Mononuclear cell (primary cell): Measurements from ENCODE around the gene ATP8B4. TPM values are rescaled to one million over a fixed set of nuclear protein-coding genes. Genes with fewer than 3 reads are reported as not detected.

ENCODE experiments used
- H3K27me3 ChIP-seq: 2 replicates; pipeline ENCODE4 v1.6.0; 2011; ENCODE audit warnings: low read length, control low read depth; ENCODE audit not compliant: insufficient read depth
- H3K4me1 ChIP-seq: 2 replicates; pipeline ENCODE4 v1.5.1; 2011; ENCODE audit warnings: mild to moderate bottlenecking, low read length, control low read depth; ENCODE audit not compliant: insufficient read depth
- H3K4me3 ChIP-seq: 2 replicates; pipeline ENCODE4 v1.5.1; 2011; ENCODE audit warnings: mild to moderate bottlenecking, low read length, moderate library complexity
- H3K9me3 ChIP-seq: 2 replicates; pipeline ENCODE4 v1.5.1; 2011; ENCODE audit warnings: low read depth, mild to moderate bottlenecking, control low read depth, low read length
- total RNA-seq: library from RNA; depleted of rRNA; stranded (reverse); fragments of >200 nt; gene quantifications from one replicate; pipeline ENCODE4 v1.2.3, GENCODE V29; 2012

ATP8B4 gene
- total RNA-seq, 1 donor: 8.2 TPM

DNA sequence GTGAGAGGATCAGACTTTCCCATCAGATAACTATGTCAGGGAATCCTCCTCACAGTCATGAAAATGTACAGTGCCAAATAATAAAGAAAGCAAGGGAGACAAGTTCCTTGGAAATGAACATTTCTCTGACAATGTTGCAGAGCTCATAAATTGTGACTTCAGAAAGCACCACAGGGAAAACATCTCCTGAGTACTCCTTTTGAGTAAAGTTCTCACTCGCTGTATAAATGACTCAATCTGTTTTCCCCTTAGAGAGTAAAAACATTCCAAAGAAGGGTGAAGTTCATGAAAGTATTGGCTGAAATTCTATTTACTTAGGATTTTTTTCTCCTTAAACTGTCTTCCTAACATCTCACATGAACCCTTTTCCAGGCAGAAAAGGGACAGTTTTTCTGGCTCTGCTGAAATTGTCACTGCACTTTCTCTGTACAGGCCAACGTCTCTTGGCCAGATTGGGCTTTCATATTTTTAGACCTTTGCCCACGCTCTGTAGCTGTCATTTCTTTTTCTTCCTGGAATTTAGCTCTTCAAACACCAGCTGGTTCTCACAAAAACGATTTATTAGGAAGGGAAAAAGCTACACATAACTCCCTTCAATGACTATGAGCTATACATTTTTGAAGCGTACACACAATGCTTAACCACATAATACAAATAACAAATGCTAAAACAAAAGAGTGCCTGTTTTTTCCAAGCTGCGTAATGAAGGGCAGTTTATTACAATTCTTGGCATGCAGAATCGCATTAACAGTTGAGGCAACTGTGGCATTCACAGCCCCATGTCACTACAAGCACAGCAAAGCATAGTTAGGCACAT lies 216.1 kb downstream of the ATP8B4 start:
- Histone ChIP-seq H3K9me3 (no peaks in the 10 kb centered on the region), H3K4me1 (no peaks in the 10 kb centered on the region), H3K27me3 (no peaks in the 10 kb centered on the region), H3K4me3 (no peak overlapping the region)

- H3K27me3 ChIP-seq: no peaks in the 10 kb centered on the region
- no peaks in the 10 kb centered on the region for H3K4me1 ChIP-seq
- no peak overlapping the region for H3K4me3 ChIP-seq
- no peaks in the 10 kb centered on the region for H3K9me3 ChIP-seq
Measured at GRCh38 chr15:49901996-49902684, 216.9 kb downstream of the ATP8B4 start.

GRCh38 chr15:49901321-49901720 lies 217.7 kb downstream of the ATP8B4 start:
- Histone ChIP-seq H3K27me3 (no peaks in the 10 kb centered on the region), H3K9me3 (no peaks in the 10 kb centered on the region), H3K4me3 (no peak overlapping the region)

GRCh38 chr15:49900903-49901235 lies 218.2 kb downstream of the ATP8B4 start:
- no peaks in the 10 kb centered on the region for H3K9me3 ChIP-seq

More at GRCh38 chr15:49901321-49901720, 217.7 kb downstream of the ATP8B4 start:
- no peaks in the 10 kb centered on the region for H3K4me1 ChIP-seq

DNA sequence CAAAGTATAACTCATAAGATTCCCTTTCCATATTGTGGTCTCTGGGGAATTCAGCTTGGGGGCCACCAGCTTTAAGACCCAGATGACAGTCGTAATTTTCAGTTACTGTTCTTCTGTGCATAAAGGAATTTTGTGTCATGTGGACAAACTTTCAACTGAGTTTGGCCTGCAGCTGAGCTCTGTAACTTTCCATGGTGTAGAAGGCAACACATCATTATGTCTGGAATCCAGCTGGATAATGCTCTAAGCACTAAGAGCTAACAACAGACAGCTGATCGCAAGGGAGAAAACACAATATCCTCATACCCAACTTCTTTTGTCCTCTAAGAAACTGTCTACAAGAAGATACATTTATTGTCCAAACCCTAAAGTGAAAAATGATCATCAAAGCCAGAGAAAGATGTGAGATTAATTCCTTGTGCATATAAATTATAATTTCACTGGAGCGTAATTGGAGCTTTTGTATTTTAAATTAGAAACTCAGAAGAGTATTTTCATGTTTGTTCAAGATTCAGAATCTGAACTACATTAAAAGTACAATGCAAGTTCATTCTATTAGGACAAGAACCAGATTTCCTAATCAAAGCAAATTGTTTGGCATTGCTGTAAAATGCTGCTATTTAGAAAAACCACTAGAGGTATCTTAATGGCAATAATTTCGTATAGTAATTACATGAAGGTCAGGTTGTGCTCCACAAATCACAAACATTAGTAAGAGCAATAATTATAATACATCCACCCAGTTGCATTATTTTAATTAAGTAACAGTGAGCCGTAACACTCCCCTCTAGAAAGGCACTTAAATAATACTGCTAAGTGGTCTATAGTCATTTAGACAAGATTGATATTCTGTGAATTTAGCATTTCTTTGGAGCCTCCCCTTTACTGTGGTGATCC lies 218.8 kb downstream of the ATP8B4 start:
- H3K4me3 ChIP-seq: no peak overlapping the region
- H3K27me3 ChIP-seq: no peaks in the 10 kb centered on the region
- H3K9me3 ChIP-seq: no peaks in the 10 kb centered on the region
- no peaks in the 10 kb centered on the region for H3K4me1 ChIP-seq

More at GRCh38 chr15:49900903-49901235, 218.2 kb downstream of the ATP8B4 start:
- no peak overlapping the region for H3K4me3 ChIP-seq
- no peaks in the 10 kb centered on the region for H3K4me1 ChIP-seq
- no peaks in the 10 kb centered on the region for H3K27me3 ChIP-seq

GRCh38 chr15:49898575-49899283 lies 220.3 kb downstream of the ATP8B4 start:
- no peaks in the 10 kb centered on the region for H3K27me3 ChIP-seq
- H3K4me1 ChIP-seq: no peaks in the 10 kb centered on the region
- no peaks in the 10 kb centered on the region for H3K9me3 ChIP-seq
- no peak overlapping the region for H3K4me3 ChIP-seq

DNA sequence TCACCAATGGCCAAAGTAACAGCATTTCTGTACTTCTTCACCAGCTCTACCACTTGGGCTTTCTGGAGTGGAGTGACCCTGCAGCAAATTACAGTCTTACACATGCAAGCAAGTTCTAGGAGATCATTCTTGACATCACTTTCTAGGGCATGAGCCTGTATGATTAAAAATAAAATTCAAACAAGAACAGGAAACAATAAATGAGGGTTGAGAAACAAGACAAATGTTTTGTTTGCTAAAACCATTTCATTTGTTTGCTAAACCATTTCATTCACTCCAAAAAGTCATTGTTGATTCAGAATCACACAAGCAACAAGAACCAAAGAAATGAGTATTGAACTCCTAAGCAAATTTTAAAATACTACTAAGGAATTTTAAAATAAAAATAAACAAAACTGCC lies 220.9 kb downstream of the ATP8B4 start:
- no peaks in the 10 kb centered on the region for H3K9me3 ChIP-seq
- no peak overlapping the region for H3K4me3 ChIP-seq
- H3K27me3 ChIP-seq: no peaks in the 10 kb centered on the region
- no peaks in the 10 kb centered on the region for H3K4me1 ChIP-seq

DNA sequence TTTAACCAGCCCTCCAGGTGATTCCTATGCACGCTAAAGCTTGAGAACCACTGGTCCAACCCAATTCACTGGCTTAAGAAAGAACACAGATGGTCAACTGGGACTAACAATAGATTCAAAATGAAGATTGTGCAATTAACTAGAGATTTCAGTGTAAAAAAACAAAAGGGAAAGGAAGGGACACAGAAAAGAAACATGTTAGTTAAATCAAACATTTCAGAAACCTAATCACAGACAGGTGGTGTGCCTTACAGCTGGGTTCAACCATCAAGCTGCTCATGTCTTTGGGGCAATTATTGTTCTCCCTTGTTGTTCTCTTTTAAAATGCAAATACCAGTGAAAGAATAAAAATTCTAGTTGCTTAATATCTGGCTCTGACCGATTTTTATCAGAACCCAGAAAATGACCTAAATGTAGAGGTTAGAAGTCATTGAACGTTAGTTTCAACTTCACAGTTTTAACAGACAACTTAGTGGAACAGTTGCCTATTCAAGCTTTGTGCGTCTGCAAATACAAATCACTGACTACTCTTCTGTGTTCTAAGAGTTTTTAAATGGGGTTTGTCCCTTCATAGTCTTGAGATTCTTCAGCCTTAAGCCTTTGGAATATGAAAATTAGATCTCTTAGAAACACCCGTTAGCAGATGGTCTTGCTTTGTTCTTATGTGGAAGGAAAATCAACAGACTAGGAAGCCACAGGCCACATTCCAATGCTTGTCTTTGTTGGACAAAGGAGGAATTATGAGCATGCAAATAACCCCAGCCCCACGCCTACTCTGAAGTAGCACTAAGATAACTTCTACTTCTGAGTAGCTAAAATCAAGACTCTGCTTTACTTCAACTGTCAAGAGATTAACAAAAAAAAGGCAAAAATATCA lies 223.4 kb downstream of the ATP8B4 start:
- Histone ChIP-seq H3K4me3 (no peak overlapping the region), H3K27me3 (no peaks in the 10 kb centered on the region), H3K9me3 (no peaks in the 10 kb centered on the region), H3K4me1 (no peaks in the 10 kb centered on the region)

DNA sequence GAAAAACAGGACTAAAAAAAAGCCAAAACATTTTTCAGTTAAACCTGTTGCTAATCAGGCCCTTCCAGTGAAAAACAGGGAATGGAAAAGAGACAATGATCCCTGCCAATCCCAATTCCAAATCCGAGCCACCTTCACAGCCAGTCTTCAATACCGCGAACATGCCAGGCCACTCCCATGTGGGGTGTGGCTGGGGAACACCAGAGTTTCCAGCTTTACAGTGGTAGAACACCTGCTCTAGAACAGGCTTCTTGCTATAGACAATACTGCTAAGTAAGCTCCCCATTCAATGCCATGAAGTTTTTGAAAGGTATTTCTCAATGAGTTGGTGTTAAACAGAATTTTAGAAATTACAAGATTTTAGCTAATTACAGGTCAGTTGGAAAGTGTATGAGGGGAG lies 228.3 kb downstream of the ATP8B4 start:
- no peaks in the 10 kb centered on the region for H3K4me1 ChIP-seq
- no peaks in the 10 kb centered on the region for H3K27me3 ChIP-seq
- H3K4me3 ChIP-seq: no peak overlapping the region
- H3K9me3 ChIP-seq: no peaks in the 10 kb centered on the region

DNA sequence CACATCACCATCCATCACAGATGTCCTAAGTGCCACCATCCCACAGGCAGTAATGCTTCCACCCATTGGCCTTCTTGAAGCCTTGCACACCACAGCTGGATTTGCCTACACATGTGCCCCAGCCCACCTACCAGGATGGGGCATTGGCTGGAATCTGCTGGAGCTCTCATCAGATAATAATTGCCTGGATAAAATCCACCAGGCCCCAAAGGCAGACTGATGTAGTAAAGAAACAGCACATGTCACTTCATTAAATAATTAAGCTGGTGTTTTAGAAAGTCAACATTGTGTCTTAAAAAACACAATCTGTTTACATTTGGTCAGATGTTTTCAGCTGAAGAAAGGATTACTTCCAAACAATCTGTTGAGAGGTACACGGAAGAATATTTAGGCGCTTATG lies 229.5 kb downstream of the ATP8B4 start:
- H3K4me1 ChIP-seq: no peaks in the 10 kb centered on the region
- H3K4me3 ChIP-seq: no peak overlapping the region
- H3K9me3 ChIP-seq: no peaks in the 10 kb centered on the region
- H3K27me3 ChIP-seq: no peaks in the 10 kb centered on the region

DNA sequence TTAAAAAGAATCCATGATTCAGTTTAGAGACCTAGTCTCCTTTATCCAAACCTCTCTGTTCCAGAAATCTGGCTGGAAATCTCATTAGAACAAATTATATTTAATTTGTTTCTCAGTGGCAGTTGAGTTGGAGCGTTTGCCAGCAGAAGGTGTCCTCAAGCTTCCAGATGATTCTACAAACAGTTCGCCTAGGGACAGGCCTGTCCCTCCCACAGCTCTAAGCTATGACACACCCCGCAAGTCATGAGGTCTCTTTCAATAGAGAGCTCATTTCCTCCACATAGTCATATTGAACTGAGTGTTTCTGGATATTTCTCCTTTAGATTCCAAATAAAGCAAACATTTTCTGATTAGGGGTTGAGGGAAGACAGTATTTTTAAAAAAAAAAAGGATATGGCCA lies 230.3 kb downstream of the ATP8B4 start:
- H3K27me3 ChIP-seq: no peaks in the 10 kb centered on the region
- no peaks in the 10 kb centered on the region for H3K4me1 ChIP-seq
- H3K9me3 ChIP-seq: no peaks in the 10 kb centered on the region
- no peak overlapping the region for H3K4me3 ChIP-seq

GRCh38 chr15:49888323-49888693 lies 230.7 kb downstream of the ATP8B4 start:
- H3K27me3 ChIP-seq: no peaks in the 10 kb centered on the region
- H3K9me3 ChIP-seq: no peaks in the 10 kb centered on the region
- no peak overlapping the region for H3K4me3 ChIP-seq
- H3K4me1 ChIP-seq: no peaks in the 10 kb centered on the region

DNA sequence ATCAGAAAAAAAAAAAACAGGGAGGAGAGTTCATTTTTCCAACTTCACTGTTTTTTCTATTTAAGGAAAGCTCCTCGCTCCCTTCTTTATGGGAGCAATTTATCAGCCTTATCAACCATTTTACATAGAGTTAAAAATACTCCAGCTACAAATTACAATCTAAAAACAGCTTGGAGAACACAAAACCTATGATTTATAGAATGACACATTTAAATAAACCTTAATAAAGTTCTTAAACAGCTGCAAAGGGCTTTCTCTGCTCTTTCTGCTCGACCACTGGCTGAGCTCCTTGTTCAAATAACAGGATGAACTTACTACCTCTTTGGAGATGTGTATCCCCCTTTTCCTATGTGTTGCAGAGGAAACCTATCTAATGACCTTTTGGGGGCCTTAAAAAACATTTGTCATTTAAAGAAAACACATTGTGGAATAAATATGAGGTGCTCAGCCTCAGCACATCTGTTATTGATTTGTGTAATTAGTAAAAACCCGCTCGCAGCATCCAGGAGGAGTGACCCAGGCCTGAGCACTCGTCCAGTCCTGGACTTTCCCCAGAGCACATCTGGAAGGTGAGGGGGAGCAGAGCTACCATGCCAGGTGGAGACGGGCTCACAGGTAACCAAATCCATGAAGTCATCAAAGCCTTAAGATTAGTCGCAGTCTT lies 231.2 kb downstream of the ATP8B4 start:
- Histone ChIP-seq H3K27me3 (no peaks in the 10 kb centered on the region), H3K9me3 (no peaks in the 10 kb centered on the region), H3K4me1 (no peaks in the 10 kb centered on the region), H3K4me3 (no peak overlapping the region)
